ENCODE measurements around the gene RUSC1.
"Not testable (repeated sequence)": the region's sequence is repeated elsewhere in the genome, so short reads cannot be mapped to it uniquely, and the experiment has no call there.

The RUSC1 gene

DNA sequence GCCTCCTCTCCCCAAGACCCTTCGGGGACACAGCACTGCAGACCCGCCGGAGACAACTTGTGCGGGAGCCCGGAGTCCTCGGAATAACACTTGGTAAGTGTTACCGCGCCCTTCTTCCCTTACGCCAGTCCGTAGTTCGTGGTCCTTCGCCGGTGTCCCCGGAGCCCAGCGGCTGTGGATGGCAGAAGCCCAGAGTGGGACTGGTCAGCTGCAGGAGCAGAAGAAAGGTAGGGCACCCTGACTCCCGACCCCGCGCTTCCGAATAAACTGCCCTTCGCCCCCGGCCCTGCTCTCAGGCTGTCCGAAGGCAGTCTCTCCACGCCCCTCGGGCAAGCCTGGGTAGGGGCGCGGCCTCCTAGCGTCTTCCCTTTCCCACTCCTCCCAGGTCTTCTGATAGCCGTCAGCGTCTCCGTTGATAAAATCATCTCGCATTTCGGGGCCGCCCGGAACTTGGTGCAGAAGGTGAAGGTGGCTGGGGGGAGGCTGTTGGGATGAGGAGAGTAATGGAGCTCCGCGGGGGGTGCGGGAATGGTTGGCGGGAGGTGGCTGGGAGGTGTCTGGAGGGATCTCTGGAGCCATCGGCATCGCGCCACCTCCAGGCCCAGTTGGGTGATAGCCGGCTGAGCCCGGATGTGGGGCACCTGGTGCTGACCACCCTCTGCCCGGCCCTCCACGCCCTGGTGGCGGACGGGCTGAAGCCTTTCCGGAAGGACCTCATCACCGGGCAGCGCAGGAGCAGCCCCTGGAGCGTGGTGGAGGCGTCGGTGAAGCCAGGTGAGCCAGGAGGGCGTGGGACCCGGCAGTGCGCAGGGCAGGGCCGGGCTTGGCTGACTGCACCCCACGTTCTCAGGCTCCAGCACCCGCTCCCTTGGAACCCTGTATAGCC, 4.3 kb downstream of the RUSC1 start:
- peak; percentile 71 for DNase-seq

DNA sequence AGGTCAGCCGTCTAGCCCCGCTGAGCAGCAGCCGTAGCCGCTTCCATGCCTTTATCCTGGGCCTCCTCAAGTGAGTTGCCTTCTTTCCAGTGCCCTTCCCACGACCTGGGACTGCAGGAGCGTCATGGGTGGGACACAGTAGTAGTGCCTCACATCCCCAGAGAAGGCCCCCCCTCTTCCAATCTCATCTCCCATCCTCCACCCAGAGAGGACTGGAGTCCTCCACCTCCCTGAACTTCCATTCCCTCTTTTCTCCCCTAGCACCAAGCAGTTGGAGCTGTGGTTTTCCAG, 4.9 kb downstream of the RUSC1 start:
- no peak for DNase-seq

DNA sequence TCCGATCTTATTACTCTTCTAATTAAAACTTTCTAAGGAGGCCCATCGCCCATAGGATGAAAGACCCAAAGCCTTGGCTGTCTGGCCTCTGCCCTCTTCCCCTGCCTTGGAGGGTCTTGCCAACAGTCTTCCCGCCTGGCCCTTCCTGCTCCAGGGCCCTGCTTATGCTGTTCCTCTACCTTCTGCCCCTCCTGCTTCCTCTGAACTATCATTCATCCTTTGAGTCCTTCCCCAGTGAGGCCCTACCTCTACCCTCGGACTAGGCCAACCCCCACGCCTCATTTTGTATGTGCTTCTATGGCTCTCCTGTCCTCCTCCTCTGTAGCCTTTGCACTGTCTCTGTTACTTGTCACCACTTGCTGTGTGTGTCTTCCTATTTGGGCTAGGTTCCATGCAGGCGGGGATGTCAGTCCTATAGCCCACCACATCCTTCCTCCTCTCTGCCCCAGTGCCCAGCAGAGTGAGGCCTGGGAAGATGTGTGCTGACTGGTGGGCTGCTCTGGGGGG, 5.4 kb downstream of the RUSC1 start:
- DNase-seq, result no peak

DNA sequence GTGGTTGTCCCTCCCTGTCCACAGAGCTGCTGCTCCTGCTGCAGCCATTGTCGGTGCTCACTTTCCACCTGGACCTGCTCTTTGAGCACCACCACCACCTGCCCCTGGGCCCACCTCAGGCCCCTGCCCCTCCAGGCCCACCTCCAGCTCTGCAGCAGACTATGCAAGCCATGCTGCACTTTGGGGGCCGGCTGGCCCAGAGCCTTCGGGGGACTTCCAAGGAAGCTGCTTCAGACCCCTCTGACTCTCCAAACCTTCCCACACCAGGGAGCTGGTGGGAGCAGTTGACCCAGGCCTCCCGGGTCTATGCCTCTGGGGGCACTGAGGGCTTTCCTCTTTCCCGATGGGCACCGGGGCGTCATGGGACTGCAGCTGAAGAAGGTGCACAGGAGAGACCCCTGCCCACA, 5.9 kb downstream of the RUSC1 start:
- DNase-seq, result no peak

DNA sequence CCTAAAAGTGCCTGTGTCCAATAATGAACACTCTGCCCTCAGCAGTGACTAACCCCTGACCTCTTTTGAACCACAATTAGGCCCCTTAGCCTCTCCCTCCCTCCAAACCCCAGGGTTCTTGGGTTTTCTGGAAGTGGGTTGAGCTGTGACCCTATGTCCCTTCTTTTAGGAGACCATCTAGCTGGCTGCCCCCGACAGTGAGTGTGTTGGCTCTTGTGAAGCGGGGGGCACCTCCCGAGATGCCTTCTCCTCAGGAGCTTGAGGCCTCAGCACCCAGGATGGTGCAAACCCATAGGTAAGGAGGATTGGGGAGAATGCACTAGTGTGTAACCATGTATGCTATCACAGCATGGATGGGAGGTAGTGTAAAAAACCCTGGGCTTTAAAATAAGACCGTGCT, 7.3 kb downstream of the RUSC1 start:
- no peak for DNase-seq

DNA sequence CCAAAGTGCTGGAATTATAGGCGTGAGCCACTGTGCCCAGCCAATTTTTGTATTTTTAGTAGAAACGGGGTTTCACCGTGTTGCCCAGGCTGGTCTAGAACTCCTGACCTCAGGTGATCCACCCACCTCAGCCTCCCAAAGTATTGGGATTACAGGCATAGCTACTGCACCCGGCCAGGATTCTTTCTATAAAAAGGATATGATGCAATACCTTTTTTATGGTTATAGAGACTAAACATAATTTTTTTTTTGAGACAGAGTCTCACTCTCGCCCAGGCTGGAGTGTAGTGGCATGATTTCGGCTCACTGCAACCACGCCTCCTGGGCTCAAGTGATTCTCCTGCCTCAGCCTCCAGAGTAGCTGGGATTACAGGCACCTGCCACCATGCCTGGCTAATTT, 8.2 kb downstream of the RUSC1 start:
- not testable (repeated sequence) for DNase-seq

DNA sequence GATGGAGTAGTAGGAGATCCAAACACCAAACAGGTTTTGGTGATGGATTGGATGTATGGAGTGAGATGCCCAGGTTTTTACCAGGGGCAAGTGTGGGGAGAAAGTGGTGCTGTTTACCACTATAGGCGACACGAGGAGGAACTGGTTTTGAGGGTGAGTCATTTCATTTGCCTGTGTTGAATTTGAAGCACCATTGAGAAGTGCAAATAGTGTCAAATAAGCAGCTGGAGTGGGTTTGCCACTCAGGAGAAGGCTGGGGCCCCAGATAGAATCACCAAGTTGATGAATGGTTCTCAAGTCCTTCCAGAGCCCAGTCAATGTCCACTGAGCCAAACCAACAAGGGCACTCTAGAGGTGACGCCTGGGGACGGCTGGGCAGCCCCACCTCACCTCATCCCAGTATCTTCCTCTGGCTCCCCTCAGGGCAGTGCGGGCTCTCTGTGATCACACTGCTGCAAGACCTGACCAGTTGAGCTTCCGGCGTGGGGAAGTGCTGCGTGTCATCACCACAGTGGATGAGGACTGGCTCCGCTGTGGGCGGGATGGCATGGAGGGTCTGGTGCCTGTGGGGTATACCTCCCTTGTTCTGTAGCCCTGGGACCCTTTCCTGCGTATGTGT, 9.4 kb downstream of the RUSC1 start:
- no peak for DNase-seq

DNA sequence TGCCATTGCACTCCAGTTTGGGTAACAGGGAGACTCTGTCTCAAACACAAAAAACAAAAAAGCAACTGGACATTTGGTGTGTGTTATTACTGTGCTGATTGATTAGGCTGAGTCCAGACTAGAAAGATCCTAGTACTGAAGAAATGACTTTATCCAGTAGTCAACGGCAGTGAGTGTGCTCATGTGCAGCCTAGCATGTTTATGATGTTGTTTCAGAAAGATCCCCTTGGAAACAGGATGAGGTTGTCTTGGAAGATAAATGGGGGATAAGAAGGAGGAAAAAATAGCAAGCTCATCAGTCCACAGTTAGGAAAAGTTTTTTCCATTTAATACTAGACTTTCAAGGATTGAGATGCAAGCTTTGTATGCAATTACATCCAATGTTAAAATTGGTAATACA, 14.3 kb downstream of the RUSC1 start:
- no peak for DNase-seq

DNA sequence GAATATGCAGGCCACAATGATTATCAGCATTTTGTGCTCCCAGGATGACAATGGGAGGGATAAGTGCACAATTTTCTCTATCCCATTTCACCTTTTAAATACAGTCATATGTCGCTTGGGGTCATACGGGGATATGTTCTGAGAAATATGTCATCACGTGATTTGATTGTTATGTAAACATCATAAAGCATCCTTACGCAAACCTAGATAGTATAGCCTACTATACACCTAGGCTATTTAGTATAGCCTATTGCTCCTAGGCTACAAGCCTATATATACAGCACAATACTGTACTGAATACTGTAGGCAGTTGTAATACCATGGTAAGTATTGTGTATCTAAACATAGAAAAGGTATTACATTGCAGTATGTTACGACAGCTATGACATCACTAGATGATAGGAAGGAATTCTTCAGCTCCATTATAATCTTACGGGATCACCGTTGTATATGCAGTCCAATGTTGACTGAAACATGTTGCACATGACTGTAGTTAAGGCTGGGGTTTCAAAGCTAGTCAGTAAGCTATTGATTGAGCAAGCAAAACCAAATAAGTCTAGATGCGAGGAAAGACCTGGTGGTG, 18.9 kb downstream of the RUSC1 start:
- no peak for DNase-seq

DNA sequence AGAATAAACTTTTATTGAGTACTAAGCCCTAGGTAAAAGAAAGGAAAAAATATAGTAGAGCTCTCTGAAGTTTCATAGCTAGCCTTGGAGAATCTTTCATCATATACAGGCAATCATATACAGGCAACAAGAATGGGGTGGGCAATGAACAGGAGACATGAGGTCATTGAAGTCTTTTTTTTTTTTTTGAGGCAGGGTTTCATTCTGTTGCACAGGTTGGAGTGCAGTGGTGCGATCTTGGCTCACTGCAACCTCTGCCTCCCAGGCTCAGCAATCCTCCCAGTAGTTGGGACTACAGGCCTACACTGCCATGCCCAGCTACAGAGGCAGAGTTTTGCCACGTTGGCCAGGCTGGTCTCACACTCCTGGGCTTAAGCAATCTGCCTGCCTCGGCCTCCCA, 22.1 kb downstream of the RUSC1 start:
- DNase-seq, result no peak

DNA sequence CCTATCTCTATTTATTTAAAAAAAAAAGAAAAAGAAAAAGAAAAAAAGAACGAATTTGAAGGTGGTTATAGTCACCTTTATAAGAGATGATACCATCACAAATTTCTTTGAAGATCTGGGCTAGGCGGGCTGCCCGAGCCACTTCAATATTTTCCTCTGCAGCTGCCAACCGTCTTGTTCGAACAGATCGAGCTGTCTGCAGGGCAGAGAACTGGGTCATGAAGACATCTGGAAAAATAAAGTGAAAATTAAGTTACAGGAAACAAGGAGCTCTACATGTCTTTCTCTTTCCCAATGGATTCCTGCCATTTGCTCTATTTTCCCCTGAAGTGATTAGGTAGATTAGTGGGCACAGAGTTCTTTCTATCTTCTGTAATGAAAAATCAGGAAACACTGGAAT, 31.9 kb downstream of the RUSC1 start:
- no peak for DNase-seq

DNA sequence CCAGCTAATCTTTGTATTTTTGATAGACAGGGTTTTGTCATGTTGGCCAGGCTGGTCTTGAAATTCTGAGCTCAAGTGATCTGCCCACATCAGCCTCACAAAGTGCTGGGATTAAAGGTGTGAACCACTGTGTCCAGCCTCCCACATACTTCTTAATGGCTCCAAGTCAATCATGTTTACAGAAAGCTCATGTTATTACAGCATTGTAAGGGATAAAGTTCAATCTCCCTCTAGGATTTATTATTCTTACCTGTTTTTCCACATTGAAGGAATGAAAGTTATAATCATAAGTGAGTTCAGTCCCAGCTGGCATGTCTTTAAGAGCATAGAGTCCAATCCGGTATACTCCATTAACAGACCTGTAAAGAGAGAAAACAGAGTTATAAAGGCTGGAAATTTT, 39.4 kb downstream of the RUSC1 start:
- no peak for DNase-seq

DNA sequence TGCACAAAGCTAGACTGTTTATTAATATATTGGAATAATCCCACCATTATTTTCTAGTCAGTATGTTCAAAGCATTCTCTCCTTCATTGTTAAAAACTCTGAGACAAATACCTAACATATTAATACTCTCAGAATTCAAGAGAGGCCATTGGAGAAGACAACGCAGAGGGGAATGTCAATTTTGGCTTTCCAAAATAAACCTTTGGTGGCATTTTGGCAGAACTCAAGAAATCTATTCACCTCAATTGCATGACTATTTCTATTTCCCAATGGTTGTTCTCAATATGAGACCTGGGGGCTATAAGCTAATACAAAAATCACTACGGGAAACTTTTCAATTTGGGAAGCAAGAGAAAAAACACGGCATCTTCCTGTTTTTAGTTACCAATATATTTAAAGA, 58.5 kb downstream of the RUSC1 start:
- DNase-seq, result no peak

DNA sequence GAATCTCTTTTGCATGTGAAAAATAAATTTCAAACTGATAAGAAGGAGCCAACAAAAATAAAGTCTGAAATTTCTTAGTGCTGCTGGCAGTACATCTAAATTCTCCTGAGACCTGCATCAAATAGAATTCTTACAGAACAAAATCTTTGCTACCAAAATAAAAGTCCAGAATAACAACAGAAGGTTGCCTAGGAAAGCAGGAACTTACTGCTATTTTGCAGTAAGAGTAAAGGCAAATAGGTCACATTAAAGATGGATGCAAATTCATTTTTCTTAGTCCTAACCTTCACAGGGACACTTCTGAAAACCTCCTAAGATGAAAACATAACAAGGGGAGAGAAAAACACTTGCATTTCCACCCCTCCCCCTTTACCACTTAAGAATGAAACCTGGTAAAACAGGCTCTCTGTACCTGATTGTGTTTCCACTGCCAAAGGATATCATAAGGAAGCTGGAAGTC, 59.0 kb downstream of the RUSC1 start:
- DNase-seq, result no peak

All from HCEC 1CT (cell line).